HFF-Myc (cell line): ENCODE data around the gene NOP14.

Experiments used
- DNase-seq: peaks from one replicate; pipeline ENCODE4 v3.0.0-alpha.2; 2011; ENCODE audit warnings: low read depth; ENCODE audit errors: extremely low read depth
- H3K4me3 ChIP-seq: replicated peaks from 2 replicates; pipeline ENCODE4 v1.5.1; 2011; ENCODE audit warnings: low read depth, mild to moderate bottlenecking, control low read depth, low read length
- CTCF ChIP-seq: IDR thresholded peaks from 2 replicates; pipeline ENCODE4 v1.5.1; 2012; ENCODE audit warnings: mild to moderate bottlenecking, low read depth, low read length, control low read depth; ENCODE audit errors: missing control alignments

Gene NOP14

GRCh38 chr4:2944586-2945526, 18.4 kb downstream of the NOP14 start:
- H3K4me3 ChIP-seq: no peak overlapping the region
- TF ChIP-seq CTCF: no peak
- DNase-seq: no peak

- no peak overlapping the region for H3K4me3 ChIP-seq
- DNase-seq: no peak
- TF ChIP-seq CTCF: no peak
Observed at GRCh38 chr4:2944091-2944482, 19.1 kb downstream of the NOP14 start.

- no peak for DNase-seq
- TF ChIP-seq CTCF: no peak
- no peak overlapping the region for H3K4me3 ChIP-seq
Observed at GRCh38 chr4:2943364-2944090, 19.7 kb downstream of the NOP14 start.

- TF ChIP-seq CTCF: no peak
- DNase-seq: no peak
- H3K4me3 ChIP-seq: no peak overlapping the region
Observed at GRCh38 chr4:2942532-2943363, 20.5 kb downstream of the NOP14 start.

- H3K4me3 ChIP-seq: no peak overlapping the region
- DNase-seq: no peak
- TF ChIP-seq CTCF: no peak
Observed at GRCh38 chr4:2942037-2942531, 21.1 kb downstream of the NOP14 start.

GRCh38 chr4:2941138-2942036, 21.8 kb downstream of the NOP14 start:
- DNase-seq: no peak
- H3K4me3 ChIP-seq: no peak overlapping the region
- TF ChIP-seq CTCF: no peak
